HG03103 (cell line): ENCODE data around the gene COL28A1.

Experiments
- ATAC-seq: cut with Tn5 transposase; IDR thresholded peaks from one replicate; pipeline ENCODE4 v1.9.1; 2021; ENCODE audit warnings: low read depth; ENCODE audit not compliant: unreplicated experiment

The COL28A1 gene

DNA sequence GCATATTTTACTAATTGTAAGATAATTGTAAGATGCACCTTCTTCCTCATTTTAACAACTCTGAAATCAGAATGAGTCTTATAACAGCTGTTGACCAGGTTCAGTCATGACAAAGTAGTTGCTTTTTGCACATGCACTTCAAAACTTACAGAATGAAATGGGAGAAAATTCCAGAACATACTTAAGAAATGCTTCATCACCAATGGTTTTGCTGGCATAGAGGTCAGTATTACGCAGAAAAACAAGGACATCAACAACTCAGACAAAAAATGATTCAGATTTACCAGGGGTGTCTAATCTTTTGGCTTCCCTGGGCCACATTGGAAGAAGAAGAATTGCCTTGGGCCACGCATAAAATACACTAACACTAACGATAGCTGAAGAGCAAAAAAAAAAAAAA lies 13.3 kb downstream of the COL28A1 start:
- ATAC-seq = no peak

DNA sequence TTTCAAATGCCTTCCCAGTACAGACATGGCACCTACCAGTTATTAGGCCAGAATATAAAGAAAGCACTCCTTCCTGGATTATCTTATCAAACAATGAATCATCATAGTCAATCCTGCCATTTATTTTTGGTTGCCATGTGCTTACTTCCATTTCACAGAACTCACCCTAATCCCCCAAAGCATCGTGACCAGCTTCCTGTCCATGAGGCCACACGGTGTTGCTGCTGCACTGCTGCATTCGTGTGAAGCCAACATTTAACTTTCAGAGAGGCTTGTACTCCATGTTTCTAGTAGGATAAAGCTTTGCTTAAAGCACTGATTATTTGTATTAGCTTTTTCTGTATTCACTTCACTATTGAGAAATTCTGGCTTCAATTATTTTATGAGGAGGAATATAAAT lies 14.4 kb downstream of the COL28A1 start:
- ATAC-seq = no peak

DNA sequence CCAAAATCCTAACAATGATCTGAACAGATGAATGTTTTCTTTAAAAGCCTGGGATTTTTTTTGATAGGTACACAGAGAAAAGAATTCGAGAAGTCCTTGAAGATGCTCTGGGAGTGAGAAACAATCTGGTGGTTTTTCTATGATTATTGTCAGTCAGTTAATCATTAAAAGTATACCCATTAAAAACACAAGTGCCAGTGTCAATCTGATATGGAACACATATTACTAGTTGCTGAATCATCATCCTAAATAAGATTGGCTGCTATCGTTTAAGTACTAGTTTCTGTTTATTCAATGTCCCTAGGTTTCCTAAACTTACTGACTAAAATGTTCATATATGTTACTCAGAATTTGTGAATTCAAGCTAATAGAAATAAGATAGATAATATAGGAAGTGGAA lies 16.1 kb downstream of the COL28A1 start:
- ATAC-seq = no peak

DNA sequence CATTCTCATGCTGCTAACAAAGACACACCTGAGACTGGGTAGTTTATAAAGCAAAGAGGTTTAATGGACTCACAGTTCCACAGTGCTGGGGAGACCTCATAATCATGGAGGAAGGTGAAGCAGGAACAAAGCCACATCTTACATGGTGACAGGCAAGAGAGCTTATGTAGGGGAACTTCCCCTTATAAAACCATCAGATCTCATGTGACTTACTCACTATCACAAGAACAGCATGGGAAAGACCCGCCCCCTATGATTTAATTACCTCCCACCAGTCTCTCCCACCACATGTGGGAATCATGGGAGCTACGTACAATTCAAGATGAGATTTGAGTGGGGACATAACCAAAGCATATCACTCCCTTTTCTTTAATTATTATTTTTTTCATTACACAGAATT lies 16.6 kb downstream of the COL28A1 start:
- ATAC-seq = no peak

DNA sequence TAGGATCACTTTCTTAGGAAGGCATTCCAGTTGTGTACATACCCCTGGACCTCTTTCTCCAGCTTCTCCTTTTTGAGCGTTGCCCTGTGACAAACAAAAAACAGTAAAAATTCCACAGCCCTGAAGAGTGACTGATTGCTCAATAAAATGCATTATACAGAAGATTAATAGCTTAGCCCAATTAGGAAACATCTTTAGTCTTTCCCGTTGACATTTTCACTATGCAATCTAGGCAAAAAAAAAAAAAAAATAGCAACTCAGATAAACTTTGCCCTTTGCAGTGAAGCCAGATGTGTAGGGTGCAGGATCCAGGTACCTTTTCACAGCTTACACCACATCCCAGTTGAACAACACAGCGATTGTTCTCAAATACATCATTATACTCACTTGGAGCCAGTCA lies 17.9 kb downstream of the COL28A1 start:
- no peak for ATAC-seq

DNA sequence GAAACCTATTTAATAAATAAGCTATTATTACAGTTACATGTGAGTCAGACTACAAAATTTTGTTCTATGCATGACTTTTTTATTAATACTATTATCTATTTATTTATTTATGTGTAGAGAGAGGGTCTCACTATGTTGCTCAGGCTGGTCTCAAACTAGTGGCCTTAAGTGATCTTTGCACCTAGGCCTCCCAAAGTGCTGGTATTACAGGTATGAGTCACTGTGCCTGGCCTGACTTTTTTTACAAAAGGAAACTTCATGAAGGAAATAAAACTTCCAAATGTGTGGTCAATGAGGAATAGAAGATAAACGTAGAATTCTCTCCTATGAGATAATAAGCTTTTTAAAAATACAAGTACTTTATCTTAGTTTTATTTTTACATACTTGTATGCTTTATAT lies 19.0 kb downstream of the COL28A1 start:
- no peak for ATAC-seq

DNA sequence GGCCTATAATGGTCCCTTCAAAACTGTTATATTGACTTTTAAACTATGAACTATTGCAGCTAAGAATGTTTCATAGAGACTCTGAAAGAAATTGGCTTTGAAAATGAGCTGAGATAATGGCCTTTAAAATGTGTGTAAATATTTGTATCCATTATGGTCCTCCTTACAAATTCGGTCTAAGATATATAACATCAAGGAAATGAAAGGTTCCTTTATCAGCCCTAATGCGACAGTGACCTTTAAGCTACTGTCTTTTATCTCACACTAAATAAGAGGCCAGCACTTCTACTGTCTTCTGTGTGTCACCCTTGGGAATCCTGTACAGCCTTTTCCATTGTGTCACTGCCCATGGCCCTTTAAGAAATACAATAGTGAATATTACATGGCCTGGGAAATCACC lies 19.5 kb downstream of the COL28A1 start:
- no peak for ATAC-seq

DNA sequence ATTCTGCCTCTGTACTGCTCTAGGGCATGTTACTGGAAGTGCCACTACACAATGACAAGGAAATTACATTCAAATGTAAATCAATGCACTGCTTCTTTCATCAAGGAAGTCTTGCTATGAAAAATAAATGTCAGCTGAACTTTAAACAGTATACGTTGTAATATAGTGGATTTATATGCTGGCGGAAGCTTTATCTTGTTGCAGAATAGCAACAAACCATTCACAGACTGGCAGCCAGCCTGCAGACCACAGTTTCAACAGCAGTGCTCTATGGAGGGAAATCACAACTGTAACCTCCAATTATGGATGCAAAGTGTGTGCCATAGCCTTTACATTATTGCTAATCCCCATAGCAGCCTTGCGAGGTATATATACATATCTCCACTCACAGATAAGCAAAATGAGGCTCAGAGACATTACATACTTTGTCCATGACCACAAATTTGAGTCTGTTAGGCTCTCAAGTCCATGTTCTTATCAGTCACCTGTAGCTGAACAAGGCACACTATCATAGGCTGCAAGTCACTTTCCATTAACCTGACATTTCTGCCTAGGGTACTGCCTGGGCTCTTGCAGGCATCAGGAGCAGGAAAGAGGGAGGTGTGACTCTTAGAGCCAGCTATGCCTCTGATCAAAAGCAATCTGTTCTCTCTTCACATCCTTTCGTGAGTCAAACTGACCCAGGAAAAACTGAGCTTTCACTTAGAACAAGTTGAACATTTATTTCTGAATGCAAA lies 22.6 kb downstream of the COL28A1 start:
- no peak for ATAC-seq

DNA sequence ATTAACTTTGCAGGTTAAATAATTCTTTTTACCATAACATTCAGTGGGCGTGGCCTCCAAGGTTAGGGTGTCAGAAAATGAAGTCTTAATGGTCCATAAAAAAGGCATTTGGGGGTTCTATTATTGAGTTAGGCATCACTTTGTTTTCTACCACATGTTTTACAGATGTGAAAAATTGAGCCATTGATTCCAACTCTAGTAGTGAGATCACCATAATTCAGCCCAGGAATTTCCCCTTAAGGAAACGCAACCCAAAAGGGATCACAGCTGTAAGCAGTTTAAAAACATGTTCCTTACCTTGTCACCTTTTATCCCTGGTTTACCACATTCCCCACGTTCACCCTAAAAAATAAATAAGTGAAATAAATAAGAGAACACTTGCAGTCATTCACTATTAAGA lies 24.9 kb downstream of the COL28A1 start:
- no peak for ATAC-seq

DNA sequence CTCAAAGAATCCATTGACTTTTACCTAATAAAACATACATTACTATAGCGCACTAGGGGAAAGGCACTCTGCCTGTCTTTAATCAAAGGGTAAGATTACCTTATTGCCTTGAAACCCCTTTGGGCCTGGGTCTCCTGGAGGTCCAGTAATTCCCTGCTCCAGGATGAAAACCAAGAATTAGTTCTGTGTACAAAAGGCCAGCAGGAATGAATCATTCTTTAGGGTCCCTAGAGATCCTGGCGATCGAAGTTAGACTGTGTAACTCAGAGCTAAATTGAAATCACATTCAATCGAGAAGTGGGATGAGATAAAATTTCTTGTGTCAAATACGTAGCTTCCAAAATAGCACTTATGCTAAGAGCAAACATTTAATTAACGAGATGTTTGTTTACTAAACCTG lies 29.8 kb downstream of the COL28A1 start:
- no peak for ATAC-seq

DNA sequence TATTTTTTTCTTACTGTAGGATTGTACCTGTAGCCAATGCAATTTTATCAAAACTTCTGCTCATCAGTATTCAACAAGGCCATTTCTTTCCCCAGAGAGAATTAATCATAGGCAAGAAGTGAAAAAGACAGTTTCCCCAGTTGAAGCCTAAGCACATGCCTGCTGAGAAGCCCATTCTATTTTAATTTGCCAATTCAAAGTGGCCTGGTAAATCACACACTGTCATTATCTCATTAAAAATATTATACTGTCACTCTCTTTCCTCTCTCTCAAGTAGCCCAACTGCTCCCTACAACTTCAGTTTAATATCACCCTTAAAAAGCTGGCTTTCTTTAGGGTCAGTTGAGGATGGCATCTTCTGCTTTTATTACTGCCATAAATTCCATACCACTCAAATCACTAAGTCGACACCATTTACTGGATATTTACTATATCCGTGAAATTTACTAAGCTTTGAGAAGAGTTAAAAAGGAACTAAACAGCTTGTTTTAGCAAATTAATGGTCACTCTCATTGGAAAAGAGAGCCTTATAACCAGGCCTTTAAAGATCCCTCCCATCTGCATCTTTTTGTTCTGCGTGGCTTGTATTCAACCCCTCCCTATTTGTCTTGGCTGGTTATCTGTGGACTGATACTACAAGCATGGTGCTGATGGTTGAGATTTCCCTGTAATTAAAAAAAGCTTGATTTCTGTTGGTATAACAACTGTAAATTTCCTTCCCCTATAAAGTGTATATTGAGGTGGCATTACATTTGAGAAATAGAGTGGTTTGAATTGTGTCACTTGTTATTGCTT lies 30.6 kb downstream of the COL28A1 start:
- ATAC-seq = no peak

DNA sequence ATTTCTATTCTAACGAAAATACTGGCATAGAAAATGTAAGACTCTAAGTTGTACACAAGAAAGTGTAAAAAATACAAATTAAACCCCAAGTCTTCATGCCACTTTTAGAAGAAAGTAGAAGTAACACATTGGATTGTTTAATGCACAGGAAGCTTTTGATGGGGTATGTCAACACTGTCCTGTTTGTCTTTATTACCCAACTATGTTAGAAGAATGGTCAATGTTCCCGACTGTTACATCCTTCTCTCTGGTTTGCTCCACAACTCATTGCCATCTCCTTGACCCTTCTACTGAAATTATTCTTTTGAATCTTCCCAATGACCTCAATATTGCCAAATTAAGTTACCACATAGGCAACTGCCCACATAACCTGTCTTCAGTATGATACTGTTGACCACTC lies 35.8 kb downstream of the COL28A1 start:
- ATAC-seq = no peak

DNA sequence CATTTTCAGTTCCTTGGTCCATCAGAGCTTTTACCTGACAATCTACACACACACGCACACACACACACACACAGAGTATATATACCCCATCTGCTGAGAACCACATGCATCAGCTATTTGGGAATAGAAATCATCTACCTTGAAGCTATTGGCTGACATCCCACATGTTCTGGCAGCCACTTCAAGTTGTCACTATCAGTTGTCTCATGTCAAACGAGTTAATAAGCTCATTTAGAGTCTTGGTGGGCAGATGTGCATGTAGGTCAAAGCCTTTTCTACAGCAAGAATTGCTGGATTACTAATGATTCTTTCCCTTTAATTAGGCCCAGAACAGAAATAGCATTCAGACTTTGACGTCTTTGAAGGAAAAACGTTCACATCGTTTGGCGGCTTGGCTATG lies 36.8 kb downstream of the COL28A1 start:
- ATAC-seq = no peak

DNA sequence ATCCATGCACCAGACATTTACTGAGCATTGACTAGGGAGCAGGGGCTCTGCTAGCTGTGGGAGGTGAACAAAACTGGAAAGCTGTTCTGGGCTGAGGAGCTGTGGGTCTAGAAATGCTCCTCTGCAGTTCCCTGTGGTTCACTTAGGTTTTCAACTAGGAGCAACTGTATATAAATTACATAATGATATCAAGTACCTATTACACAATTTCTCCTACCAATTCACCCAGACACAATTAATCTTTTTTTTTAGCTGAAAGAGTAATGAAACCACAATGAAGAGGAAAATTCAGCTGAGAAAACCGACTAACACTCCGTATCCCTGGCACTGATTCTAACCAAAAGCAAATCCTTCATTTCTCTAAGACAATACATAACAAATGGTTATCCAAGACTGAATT lies 39.4 kb downstream of the COL28A1 start:
- ATAC-seq = no peak

DNA sequence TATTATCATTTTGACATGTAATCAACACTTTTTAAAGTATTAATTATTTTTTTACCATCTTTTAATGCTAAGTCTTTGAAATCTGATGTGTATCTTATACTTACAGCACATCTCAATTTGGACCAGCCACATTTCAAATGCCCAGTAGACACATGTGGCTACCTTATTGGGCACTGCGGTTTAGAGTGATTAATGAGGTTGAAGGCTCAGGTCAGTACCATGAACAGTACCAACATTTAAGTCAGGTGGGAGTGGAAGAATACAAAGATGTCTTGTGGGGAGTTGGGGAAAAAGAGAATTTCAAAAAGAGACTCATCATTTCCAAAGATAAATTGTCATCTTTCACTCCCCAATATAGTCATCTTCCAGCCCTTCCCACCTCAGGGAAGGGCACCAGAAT lies 40.5 kb downstream of the COL28A1 start:
- ATAC-seq = no peak

DNA sequence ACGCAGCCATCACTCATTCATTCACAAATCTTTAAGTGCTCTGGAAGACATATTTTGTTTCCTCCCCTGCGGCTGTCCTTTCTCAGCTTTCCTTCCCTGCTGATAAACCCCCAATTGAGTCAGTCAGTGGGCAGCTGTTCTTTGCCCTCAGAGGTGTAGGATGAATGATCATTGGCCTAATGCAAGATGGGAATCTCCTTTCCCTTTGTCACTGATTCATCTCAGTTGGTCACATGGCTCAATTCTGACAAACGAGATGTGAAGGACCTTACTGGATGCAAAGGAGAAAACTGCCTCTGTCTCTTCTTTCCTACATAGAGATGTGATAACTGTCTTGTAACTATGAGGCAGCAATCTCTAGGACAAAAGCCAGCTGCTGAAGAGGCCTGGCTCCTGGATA lies 44.6 kb downstream of the COL28A1 start:
- ATAC-seq = no peak

DNA sequence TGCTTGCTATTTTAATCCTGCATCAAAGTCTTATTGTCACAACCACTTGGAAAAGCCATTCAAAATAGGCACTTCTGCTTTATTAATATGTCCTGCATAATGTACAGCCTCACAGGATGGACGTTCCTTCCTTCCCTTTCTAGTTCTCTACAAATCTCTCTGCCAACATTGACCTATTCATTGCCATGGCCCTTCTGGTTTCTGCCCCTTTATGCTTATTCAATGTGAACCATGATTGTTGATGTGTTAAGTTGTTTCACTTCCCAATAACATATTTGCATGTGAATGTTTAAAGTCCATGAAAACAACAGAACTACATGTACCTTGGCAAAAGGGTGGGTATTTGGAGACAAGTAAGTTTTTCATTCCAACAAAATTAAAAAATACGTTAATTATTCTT lies 45.7 kb downstream of the COL28A1 start:
- no peak for ATAC-seq

DNA sequence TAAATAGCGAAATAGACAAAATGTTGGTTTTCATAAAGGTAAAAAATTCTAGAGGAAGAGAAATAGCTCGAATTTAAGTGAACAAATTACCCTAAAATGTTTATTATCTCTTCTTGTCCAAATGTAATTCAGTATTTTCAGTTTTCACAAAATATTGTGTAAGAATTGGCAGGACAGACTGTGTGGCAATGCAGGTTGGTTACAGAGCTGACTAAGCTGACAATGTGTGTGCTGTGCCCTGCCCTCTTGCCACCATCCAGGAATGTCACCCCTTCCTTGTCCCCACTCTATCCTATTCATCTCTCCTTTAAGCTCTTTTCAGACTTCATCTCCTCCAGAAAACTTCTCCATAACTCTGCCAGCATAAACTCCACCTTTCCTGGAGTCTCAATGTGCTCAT lies 46.1 kb downstream of the COL28A1 start:
- no peak for ATAC-seq

DNA sequence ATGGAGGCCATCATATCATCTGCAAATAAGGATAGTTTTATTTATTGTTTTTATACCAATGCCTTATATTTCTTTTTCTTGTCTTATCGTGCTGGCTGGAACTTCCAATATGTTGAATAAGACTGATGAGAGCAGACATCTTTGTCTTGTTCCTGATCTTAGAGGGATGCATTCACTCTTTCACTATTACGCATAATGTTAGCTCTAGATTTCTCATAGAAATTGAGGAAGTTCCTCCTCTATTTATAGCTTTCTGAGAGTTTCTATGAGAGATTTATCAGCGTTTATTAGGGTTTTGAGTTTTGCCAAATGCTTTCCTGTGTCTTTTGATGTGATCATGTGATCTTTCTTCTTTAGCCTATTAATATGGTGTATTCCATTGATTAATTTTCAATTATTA lies 49.3 kb downstream of the COL28A1 start:
- no peak for ATAC-seq

DNA sequence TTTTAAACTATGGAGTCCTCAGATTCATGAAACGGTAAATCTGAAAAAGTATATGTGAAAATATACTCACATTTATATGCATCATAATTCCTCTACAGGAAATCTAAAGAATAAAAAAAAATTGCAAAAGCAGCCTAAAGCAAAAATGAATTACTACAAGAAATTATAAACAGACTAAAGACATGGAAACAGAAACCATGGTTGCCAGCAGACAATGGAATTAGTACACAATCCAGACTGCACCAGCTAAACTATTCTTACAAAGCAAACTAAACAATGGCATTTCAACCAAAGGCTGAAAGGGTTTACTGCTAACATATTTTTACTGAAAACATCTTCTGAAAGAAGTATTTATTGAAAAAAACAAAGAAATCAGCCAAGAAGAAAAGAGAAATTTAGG lies 51.6 kb downstream of the COL28A1 start:
- no peak for ATAC-seq

DNA sequence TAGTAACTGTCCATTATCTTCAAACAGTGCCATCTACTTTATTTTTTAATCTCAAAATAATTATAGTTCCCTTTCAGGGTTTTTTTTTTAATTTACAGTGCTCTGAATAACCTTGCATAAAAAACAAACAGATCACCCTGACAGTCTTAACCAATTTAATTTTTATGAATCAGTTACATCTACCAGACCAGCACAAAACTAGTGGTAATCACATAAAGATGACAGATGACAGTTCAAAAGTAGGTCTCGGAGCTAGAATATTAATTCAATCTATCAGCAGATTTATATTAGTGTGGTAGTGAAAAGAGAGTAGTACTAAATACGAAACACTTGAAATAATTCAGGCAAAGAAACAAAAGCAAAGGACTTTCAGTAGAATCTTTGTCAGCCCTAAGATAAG lies 53.9 kb downstream of the COL28A1 start:
- ATAC-seq = no peak

DNA sequence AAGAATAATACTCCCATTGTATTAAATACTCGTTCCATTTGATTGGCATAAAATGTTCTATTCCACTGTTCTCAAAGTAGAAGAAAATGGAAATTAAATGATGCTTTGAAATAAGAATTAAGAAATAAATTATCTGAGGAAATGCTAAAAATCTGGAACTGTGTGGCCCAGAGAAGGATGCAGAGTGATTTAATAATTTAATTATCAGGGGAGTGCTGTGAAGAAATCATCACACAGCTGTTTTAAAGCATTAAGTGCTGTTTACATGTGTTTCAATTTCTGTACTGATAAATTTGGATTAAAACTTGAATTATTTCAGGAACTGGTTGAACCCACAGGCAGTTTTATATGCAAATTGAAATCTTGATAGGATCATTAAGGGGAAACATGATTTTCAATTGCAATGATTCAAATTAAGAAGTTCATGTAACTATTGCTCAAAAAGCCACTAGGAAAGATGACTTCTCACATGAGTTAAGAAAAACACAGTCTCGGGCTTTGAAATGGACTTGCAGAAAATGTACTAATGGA lies 56.3 kb downstream of the COL28A1 start:
- ATAC-seq = no peak
